Measurements from ENCODE around the gene LDLRAD4. TPM values are rescaled to one million over a fixed set of nuclear protein-coding genes. Genes with fewer than 3 reads are reported as not detected.
"Not testable (repeated sequence)": the region's sequence is repeated elsewhere in the genome, so short reads cannot be mapped to it uniquely, and the experiment has no call there.

Gene LDLRAD4
- total RNA-seq, 1 donor from 2014 or later = 18.4 TPM

DNA sequence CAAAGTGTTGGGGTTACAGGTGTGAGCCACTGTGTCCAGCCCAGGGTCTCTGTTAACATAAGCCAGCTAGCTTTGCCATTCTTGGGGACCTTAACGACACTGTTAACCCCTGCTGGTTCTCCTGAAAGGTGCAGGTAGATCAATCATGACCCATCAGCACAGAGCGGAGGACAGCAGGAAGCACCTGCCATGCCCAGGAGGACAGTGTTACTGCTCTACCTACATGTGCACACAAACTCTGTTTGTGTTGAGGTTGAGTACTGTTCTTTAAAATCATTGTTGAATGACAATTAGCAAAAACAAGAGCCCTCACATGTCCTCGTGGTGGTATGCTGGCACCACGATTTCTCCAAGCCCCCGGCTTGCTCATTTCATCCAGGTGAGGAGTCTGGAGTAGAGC, 386.9 kb downstream of the LDLRAD4 start:
- H3K27me3 ChIP-seq = no peaks in the 10 kb centered on the region
- DNase-seq (no peak), ATAC-seq (no peak)
- no peak overlapping the region for H3K4me3 ChIP-seq
- H3K36me3 ChIP-seq = no peaks in the 10 kb centered on the region
- no peak for TF ChIP-seq CTCF (IDR thresholded peaks at IDR 0.05)
- peaks cover 2% of the 10 kb centered on the region for H3K4me1 ChIP-seq
- intact Hi-C loops (cut with DNase I) = no loop called here
- H3K27ac ChIP-seq = no peak overlapping the region
- no peaks in the 10 kb centered on the region for H3K9me3 ChIP-seq

DNA sequence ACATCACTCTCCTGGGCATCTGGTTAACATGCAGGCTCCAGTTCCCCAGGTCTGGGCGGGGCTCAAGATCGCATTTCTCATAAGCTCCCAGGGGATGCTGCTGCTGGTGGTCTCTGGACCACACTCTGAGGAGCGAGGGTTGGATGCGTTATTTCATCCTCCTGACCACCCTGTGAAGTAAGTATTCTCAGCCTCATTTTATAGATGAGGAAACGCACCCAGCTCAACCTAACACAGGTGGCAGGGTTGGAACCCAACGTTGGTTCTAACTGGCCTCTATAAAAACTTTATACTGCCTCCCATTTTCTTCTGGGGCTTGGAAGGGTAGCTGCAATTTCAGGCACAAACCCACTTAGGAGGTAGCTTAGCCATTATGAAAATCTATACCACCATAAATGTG, 387.3 kb downstream of the LDLRAD4 start:
- no peak for DNase-seq
- ATAC-seq = no peak

DNA sequence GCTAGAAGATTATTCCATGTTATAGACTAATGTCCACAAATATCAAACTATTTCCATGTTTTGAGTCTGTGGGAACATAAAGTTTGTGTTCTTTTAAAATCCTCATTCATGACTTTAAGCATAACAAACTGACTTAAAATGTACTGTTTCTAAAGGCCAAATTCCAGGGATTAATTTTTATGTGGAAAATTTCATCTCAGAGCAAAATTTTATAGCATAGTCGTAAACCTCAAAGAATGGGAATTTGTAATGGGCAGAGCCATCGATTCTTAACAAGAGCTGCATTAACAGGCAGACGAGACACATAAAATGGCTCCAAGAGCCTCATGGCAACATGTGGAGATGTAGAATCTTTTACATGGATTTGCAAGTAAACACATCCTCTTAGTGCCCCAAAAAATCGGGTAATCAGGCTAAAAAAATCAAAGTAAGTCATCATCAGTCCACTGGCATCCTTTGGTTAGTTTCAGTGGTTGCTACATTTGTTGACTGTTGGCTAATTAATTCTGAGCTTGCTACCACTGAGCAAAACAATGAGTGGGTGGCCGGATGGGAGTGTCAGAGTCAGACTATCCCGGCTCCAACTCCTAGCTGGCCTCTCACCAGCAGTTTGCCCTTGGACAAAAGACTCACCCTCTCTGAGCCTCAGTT, 388.2 kb downstream of the LDLRAD4 start:
- Histone ChIP-seq H3K4me3 (no peak overlapping the region), H3K4me1 (peaks cover 10% of the 10 kb centered on the region), H3K9me3 (no peaks in the 10 kb centered on the region), H3K36me3 (no peaks in the 10 kb centered on the region), H3K27me3 (no peaks in the 10 kb centered on the region), H3K27ac (no peak overlapping the region)
- TF ChIP-seq CTCF (IDR thresholded peaks at IDR 0.05) = no peak
- ATAC-seq (no peak), DNase-seq (no peak)
- intact Hi-C loops (cut with DNase I) = no loop called here

More for the DNA sequence above, 387.3 kb downstream of the LDLRAD4 start:
- intact Hi-C loops (cut with DNase I) = no loop called here
- Histone ChIP-seq H3K4me3 (no peak overlapping the region), H3K36me3 (no peaks in the 10 kb centered on the region), H3K4me1 (peaks cover 6% of the 10 kb centered on the region), H3K27me3 (no peaks in the 10 kb centered on the region), H3K9me3 (no peaks in the 10 kb centered on the region), H3K27ac (no peak overlapping the region)
- TF ChIP-seq CTCF (IDR thresholded peaks at IDR 0.05) = no peak

DNA sequence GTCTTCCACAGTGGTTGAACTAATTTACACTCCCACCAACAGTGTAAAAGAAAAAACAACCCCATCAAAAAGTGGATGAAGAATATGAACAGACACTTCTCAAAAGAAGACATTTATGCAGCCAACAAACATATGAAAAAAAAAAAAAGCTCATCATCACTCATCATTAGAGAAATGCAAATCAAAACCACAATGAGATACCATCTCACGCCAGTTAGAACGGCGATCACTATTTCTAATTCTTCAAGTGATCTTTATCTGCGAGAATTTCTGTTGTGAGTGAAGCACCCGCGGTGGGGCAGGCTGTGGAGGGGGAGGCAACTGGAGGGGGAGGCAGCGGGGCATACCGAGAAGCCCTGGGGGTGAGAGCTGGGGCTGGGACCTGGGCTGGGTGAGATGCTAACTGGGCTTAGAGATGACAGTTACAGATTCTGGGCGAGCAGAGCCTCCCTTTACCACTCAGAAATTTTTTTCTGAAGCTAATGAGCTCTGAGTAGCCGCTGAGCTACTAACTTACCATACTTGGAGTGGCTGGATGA, 389.5 kb downstream of the LDLRAD4 start:
- H3K4me1 ChIP-seq; H3K27me3 ChIP-seq; intact Hi-C loops (cut with DNase I); H3K4me3 ChIP-seq; H3K27ac ChIP-seq; H3K36me3 ChIP-seq; ATAC-seq; H3K9me3 ChIP-seq: not testable (repeated sequence)
- DNase-seq = peak; percentile 62

GRCh38 chr18:13608791-13609532, 390.4 kb downstream of the LDLRAD4 start:
- H3K27ac ChIP-seq = no peak overlapping the region
- no peaks in the 10 kb centered on the region for H3K9me3 ChIP-seq
- no peaks in the 10 kb centered on the region for H3K36me3 ChIP-seq
- ATAC-seq (peak; percentile 47), DNase-seq (peak; percentile 61)
- no peak for TF ChIP-seq CTCF (IDR thresholded peaks at IDR 0.05)
- H3K4me1 ChIP-seq = peaks cover 10% of the 10 kb centered on the region
- no peaks in the 10 kb centered on the region for H3K27me3 ChIP-seq
- H3K4me3 ChIP-seq = no peak overlapping the region
- intact Hi-C loops (cut with DNase I) = no loop called here

- DNase-seq (peak; percentile 52), ATAC-seq (no peak)
- no peaks in the 10 kb centered on the region for H3K27me3 ChIP-seq
- no peaks in the 10 kb centered on the region for H3K36me3 ChIP-seq
- H3K9me3 ChIP-seq = no peaks in the 10 kb centered on the region
- H3K4me1 ChIP-seq = peaks cover 24% of the 10 kb centered on the region
- H3K4me3 ChIP-seq = peak overlapping the region; percentile 39
- peak overlapping the region; percentile 53 for H3K27ac ChIP-seq
- intact Hi-C loops (cut with DNase I) = no loop called here
- TF ChIP-seq CTCF (IDR thresholded peaks at IDR 0.05) = no peak
These were observed 392.1 kb downstream of the LDLRAD4 start for GRCh38 chr18:13610555-13611141.

All from upper lobe of right lung (tissue), 1 donor.